ENCODE data around the gene NKPD1. TPM values are rescaled to one million over a fixed set of nuclear protein-coding genes. Genes with fewer than 3 reads are reported as not detected.
A peak's percentile ranks its signal among the peaks of the same experiment; 100 is the strongest.

Gene NKPD1
- total and polyA plus RNA-seq, 3 donors from 2014 or later, result 1.0 to 4.2 (median 1.3) TPM

DNA sequence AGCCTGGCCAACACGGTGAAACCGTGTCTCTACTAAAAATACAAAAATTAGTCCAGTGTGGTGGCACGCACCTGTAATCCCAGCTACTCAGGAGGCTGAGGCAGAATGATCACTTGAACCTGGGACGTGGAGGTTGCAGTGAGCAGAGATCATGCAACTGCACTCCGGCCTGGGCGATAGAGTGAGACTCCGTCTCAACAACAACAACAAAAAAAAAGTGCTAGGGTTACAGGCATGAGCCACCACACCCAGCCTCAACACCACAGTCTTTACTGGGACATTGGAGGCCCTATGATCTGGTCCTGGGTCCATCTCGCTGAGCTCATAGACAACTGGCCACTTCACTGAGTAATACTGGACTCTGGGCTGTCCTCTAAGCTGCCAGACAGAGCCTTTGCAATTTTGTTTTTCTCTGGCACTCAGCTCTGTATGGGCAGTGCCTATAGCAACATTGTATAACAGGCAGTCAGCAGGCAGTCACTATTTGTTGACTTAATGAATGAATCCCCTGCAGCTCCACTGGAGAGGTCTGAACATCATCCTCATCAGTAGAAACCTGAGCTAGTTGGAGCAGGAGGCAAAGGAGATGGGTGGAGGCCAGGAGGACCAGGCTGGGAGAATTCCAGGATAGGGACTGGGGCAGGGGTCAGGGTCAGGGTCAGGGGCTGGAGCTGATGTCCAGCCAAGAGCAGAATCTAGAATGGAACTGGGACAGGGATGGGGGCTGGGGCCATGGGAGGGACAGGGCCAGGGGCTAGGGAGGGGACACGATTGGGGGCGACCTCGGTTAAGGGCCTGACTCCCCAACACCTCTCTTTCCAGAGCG lies 25.9 kb upstream of the NKPD1 start:
- Histone ChIP-seq H3K4me1 (peaks cover 6% of the 10 kb centered on the region), H3K36me3 (ENCODE audit: low read depth, missing control alignments) (no peaks in the 10 kb centered on the region), H3K9me3 (no peaks in the 10 kb centered on the region), H3K4me3 (no peak overlapping the region), H3K27me3 (no peaks in the 10 kb centered on the region), H3K27ac (no peak overlapping the region)
- TF ChIP-seq POLR2A (IDR thresholded peaks at IDR 0.05), result no peak
- TF ChIP-seq, protein P1, sequence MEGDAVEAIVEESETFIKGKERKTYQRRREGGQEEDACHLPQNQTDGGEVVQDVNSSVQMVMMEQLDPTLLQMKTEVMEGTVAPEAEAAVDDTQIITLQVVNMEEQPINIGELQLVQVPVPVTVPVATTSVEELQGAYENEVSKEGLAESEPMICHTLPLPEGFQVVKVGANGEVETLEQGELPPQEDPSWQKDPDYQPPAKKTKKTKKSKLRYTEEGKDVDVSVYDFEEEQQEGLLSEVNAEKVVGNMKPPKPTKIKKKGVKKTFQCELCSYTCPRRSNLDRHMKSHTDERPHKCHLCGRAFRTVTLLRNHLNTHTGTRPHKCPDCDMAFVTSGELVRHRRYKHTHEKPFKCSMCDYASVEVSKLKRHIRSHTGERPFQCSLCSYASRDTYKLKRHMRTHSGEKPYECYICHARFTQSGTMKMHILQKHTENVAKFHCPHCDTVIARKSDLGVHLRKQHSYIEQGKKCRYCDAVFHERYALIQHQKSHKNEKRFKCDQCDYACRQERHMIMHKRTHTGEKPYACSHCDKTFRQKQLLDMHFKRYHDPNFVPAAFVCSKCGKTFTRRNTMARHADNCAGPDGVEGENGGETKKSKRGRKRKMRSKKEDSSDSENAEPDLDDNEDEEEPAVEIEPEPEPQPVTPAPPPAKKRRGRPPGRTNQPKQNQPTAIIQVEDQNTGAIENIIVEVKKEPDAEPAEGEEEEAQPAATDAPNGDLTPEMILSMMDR (IDR thresholded peaks at IDR 0.05), result no peak
- intact Hi-C loops (cut with DNase I; ENCODE audit: low total_unique reads), result no loop called here
- 86 to 87% methylated on average over 12 of the region's 12 CpGs for WGBS, 2 donors
- DNase-seq, result no peak

DNA sequence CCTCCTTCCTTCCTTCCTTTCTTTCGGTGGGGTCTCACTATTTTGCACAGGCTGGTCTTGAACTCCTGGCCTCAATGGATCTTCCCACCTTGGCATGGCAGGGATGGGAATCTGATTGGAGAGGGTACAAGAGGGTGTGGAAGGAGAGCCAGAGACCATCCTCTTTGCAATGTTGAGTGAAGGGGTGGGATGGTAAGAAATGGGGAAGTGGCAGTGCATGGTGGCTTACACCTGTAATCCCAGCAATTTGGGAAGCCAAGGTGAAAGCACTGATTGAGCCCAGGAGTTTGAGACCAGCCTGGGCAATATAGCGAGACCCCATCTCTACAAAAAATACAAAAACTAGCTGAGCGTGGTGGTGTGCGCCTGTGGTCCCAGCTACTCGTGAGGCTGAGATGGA lies 23.3 kb upstream of the NKPD1 start:
- no peaks in the 10 kb centered on the region for H3K27me3 ChIP-seq
- H3K27ac ChIP-seq, result no peak overlapping the region
- WGBS, 2 donors, result 91 to 98% methylated on average over 5 of the region's 5 CpGs

GRCh38 chr19:45182758-45183157 lies 22.0 kb upstream of the NKPD1 start:
- Histone ChIP-seq H3K4me1 (peaks cover 21% of the 10 kb centered on the region), H3K27me3 (no peaks in the 10 kb centered on the region), H3K27ac (no peak overlapping the region), H3K4me3 (no peak overlapping the region), H3K9me3 (no peaks in the 10 kb centered on the region), H3K36me3 (ENCODE audit: low read depth, missing control alignments) (no peaks in the 10 kb centered on the region)
- TF ChIP-seq POLR2A (IDR thresholded peaks at IDR 0.05), result no peak
- TF ChIP-seq, protein P1 (IDR thresholded peaks at IDR 0.05), result no peak
- 84 to 92% methylated on average over 4 of the region's 4 CpGs for WGBS, 2 donors
- intact Hi-C loops (cut with DNase I; ENCODE audit: low total_unique reads), result no loop called here
- DNase-seq, result no peak

More for the DNA sequence above, 23.3 kb upstream of the NKPD1 start:
- Histone ChIP-seq H3K4me3 (no peak overlapping the region), H3K4me1 (peaks cover 21% of the 10 kb centered on the region), H3K9me3 (no peaks in the 10 kb centered on the region), H3K36me3 (ENCODE audit: low read depth, missing control alignments) (no peaks in the 10 kb centered on the region)
- intact Hi-C loops (cut with DNase I; ENCODE audit: low total_unique reads), result no loop called here
- TF ChIP-seq POLR2A (IDR thresholded peaks at IDR 0.05), result no peak
- TF ChIP-seq, protein P1 (IDR thresholded peaks at IDR 0.05), result no peak
- no peak for DNase-seq

DNA sequence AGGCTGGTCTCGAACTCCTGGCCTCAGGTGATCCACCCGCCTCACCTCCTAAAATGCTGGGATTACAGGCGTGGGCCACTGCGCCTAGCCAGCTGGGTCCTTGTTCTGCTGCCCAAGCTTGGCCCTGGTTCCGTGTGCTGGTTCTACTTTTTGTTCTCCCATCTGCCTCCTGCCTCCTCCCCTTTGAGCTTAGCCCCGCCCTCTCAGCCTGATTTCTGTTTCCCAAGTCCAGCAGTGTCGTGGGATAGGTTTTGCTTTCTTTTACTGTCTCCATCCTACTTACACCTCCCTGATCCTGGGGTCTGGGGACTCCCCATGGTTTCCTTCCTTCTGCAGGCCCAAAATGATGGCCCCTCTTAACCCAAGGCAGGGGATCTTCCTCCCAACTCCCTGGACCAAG lies 20.2 kb upstream of the NKPD1 start:
- no peak for DNase-seq
- H3K4me3 ChIP-seq, result no peak overlapping the region
- peaks cover 22% of the 10 kb centered on the region for H3K4me1 ChIP-seq
- no peaks in the 10 kb centered on the region for H3K36me3 ChIP-seq (ENCODE audit: low read depth, missing control alignments)
- no peak for TF ChIP-seq POLR2A (IDR thresholded peaks at IDR 0.05)
- TF ChIP-seq, protein P1 (IDR thresholded peaks at IDR 0.05), result no peak
- intact Hi-C loops (cut with DNase I; ENCODE audit: low total_unique reads), result no loop called here
- no peaks in the 10 kb centered on the region for H3K9me3 ChIP-seq
- peak overlapping the region in 1 of 2 donors; percentile 91 for H3K27ac ChIP-seq
- H3K27me3 ChIP-seq, result no peaks in the 10 kb centered on the region
- 57 to 83% methylated on average over 7 of the region's 7 CpGs for WGBS, 2 donors
